HG03457 (cell line): ENCODE results near the gene CASD1.

Experiments
- ATAC-seq: cut with Tn5 transposase; IDR thresholded peaks from one replicate; pipeline ENCODE4 v1.9.1; 2021; ENCODE audit warnings: moderate number of reproducible peaks; ENCODE audit not compliant: unreplicated experiment

Gene CASD1

GRCh38 chr7:94579470-94579869 lies 69.9 kb downstream of the CASD1 start:
- no peak for ATAC-seq

- no peak for ATAC-seq
Observed at GRCh38 chr7:94580601-94581000, 71.0 kb downstream of the CASD1 start.

GRCh38 chr7:94584113-94584512 lies 74.5 kb downstream of the CASD1 start:
- ATAC-seq, result no peak

- ATAC-seq, result no peak
Observed at GRCh38 chr7:94588075-94588474, 78.5 kb downstream of the CASD1 start.

GRCh38 chr7:94590526-94591162 lies 81.0 kb downstream of the CASD1 start:
- no peak for ATAC-seq

- ATAC-seq, result peak; percentile 76
Observed at GRCh38 chr7:94591176-94591575, 81.6 kb downstream of the CASD1 start.

- no peak for ATAC-seq
Observed at GRCh38 chr7:94594882-94595281, 85.3 kb downstream of the CASD1 start.

- ATAC-seq, result no peak
Observed at GRCh38 chr7:94595717-94596116, 86.1 kb downstream of the CASD1 start.

- no peak for ATAC-seq
Observed at GRCh38 chr7:94600267-94600666, 90.7 kb downstream of the CASD1 start.

- no peak for ATAC-seq
Observed at GRCh38 chr7:94602181-94602580, 92.6 kb downstream of the CASD1 start.

GRCh38 chr7:94605031-94605430 lies 95.4 kb downstream of the CASD1 start:
- no peak for ATAC-seq
